Measurements from ENCODE around the gene ITGBL1. TPM values are rescaled to one million over a fixed set of nuclear protein-coding genes. Genes with fewer than 3 reads are reported as not detected.

Gene ITGBL1
- total and polyA plus RNA-seq, 7 donors: 0.16 to 15.0 (median 1.6) TPM; not detected in 1

- TF ChIP-seq POLR2AphosphoS5 (IDR thresholded peaks at IDR 0.05) (no peak), CTCF (IDR thresholded peaks at IDR 0.05) (no peak), POLR2A (IDR thresholded peaks at IDR 0.05) (no peak), EP300 (IDR thresholded peaks at IDR 0.05) (no peak)
- 52 to 68% methylated on average over 4 of the region's 4 CpGs for WGBS, 2 donors
- H3K27me3 ChIP-seq: no peaks in the 10 kb centered on the region
- H3K4me1 ChIP-seq: no peaks in the 10 kb centered on the region
- H3K9me3 ChIP-seq: no peaks in the 10 kb centered on the region
- no peaks in the 10 kb centered on the region for H3K36me3 ChIP-seq
- H3K27ac ChIP-seq: no peak overlapping the region
- DNase-seq: no peak
- intact Hi-C loops (cut with DNase I): no loop called here
- H3K4me3 ChIP-seq: no peak overlapping the region
Observed at GRCh38 chr13:101576455-101576854, 124.0 kb downstream of the ITGBL1 start.

GRCh38 chr13:101576977-101577376, 124.5 kb downstream of the ITGBL1 start:
- Histone ChIP-seq H3K27me3 (no peaks in the 10 kb centered on the region), H3K9me3 (no peaks in the 10 kb centered on the region), H3K36me3 (no peaks in the 10 kb centered on the region), H3K27ac (no peak overlapping the region), H3K4me3 (no peak overlapping the region), H3K4me1 (no peaks in the 10 kb centered on the region)
- intact Hi-C loops (cut with DNase I): no loop called here
- no peak for DNase-seq
- TF ChIP-seq CTCF (IDR thresholded peaks at IDR 0.05) (no peak), POLR2AphosphoS5 (IDR thresholded peaks at IDR 0.05) (no peak), EP300 (IDR thresholded peaks at IDR 0.05) (no peak), POLR2A (IDR thresholded peaks at IDR 0.05) (no peak)

DNA sequence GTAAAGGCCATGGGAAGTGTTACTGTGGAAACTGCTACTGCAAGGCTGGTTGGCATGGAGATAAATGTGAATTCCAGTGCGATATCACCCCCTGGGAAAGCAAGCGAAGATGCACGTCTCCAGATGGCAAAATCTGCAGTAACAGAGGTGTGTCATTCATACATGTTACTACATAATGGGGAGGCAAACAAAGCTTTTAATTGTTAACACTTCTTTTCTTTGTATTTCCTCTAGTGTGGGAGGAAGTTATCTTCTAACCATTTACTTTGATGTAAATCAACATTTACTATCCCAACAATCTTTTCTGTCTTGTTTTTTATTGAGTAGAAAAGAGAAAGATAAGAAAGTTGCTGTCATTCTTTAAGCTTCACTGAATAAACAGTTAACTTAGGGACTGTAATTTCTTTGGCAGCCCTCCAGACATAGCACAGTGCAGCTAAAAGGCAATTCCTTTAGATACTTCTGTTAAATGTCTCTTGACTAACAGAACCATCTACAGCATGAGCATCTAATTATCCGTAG, 126.9 kb downstream of the ITGBL1 start:
- 14 to 43% methylated on average over 4 of the region's 4 CpGs for WGBS, 2 donors
- H3K36me3 ChIP-seq: no peaks in the 10 kb centered on the region
- TF ChIP-seq POLR2A (IDR thresholded peaks at IDR 0.05) (no peak), CTCF (IDR thresholded peaks at IDR 0.05) (no peak), POLR2AphosphoS5 (IDR thresholded peaks at IDR 0.05) (no peak), EP300 (IDR thresholded peaks at IDR 0.05) (no peak)

GRCh38 chr13:101584331-101584730, 131.9 kb downstream of the ITGBL1 start:
- H3K4me1 ChIP-seq: no peaks in the 10 kb centered on the region
- DNase-seq: no peak

More for the DNA sequence above, 126.9 kb downstream of the ITGBL1 start:
- Histone ChIP-seq H3K27me3 (no peaks in the 10 kb centered on the region), H3K4me3 (no peak overlapping the region), H3K4me1 (no peaks in the 10 kb centered on the region), H3K27ac (no peak overlapping the region), H3K9me3 (no peaks in the 10 kb centered on the region)
- intact Hi-C loops (cut with DNase I): no loop called here
- no peak for DNase-seq

More at GRCh38 chr13:101584331-101584730, 131.9 kb downstream of the ITGBL1 start:
- intact Hi-C loops (cut with DNase I): no loop called here
- H3K27me3 ChIP-seq: no peaks in the 10 kb centered on the region
- H3K36me3 ChIP-seq: no peaks in the 10 kb centered on the region
- H3K9me3 ChIP-seq: no peaks in the 10 kb centered on the region
- H3K27ac ChIP-seq: no peak overlapping the region
- TF ChIP-seq CTCF (IDR thresholded peaks at IDR 0.05): no peak
- TF ChIP-seq EP300 (IDR thresholded peaks at IDR 0.05): no peak
- TF ChIP-seq POLR2A (IDR thresholded peaks at IDR 0.05): no peak
- TF ChIP-seq POLR2AphosphoS5 (IDR thresholded peaks at IDR 0.05): no peak
- H3K4me3 ChIP-seq: no peak overlapping the region

All from sigmoid colon (tissue), 7 donors.